DOHH2 (cell line): Measurements from ENCODE around the gene VWA2.

Experiments used
- H3F3A ChIP-seq: fragments of 200-600 bp; sonication (generic), shearing (Covaris generic); 2 replicates; pipeline ENCODE4 v1.6.0; 2016; ENCODE audit warnings: antibody characterized with exemption, mild to moderate bottlenecking; ENCODE audit not compliant: control insufficient read depth, insufficient read depth
- H3K27ac ChIP-seq: fragments of 200-600 bp; sonication (generic); 2 replicates; pipeline ENCODE4 v1.5.1; 2014; ENCODE audit warnings: low read depth, mild to moderate bottlenecking, low read length, moderate library complexity
- H3K27me3 ChIP-seq: fragments of 200-600 bp; sonication (generic); 2 replicates; pipeline ENCODE4 v1.6.1; 2014; ENCODE audit warnings: mild to moderate bottlenecking, low read length, mixed read lengths; ENCODE audit not compliant: control insufficient read depth
- H3K36me3 ChIP-seq: fragments of 200-600 bp; sonication (generic); 2 replicates; pipeline ENCODE4 v1.6.1; 2014; ENCODE audit warnings: mild to moderate bottlenecking, low read length, moderate library complexity, mixed read lengths; ENCODE audit not compliant: control insufficient read depth
- H3K4me1 ChIP-seq: fragments of 200-600 bp; sonication (generic); 2 replicates; pipeline ENCODE4 v1.6.1; 2014; ENCODE audit warnings: mild to moderate bottlenecking, low read length, mixed read lengths; ENCODE audit not compliant: control insufficient read depth
- H3K4me2 ChIP-seq: fragments of 200-600 bp; sonication (generic); 2 replicates; pipeline ENCODE4 v1.6.0; 2014; ENCODE audit warnings: mild to moderate bottlenecking, low read length, moderate library complexity
- H3K4me3 ChIP-seq: fragments of 200-600 bp; sonication (generic); 2 replicates; pipeline ENCODE4 v1.5.1; 2014; ENCODE audit warnings: mild to moderate bottlenecking, low read length, mixed read lengths
- H3K79me2 ChIP-seq: fragments of 200-600 bp; sonication (generic); 2 replicates; pipeline ENCODE4 v1.6.1; 2014; ENCODE audit warnings: mild to moderate bottlenecking, low read length, mixed read lengths; ENCODE audit not compliant: control insufficient read depth
- H3K9me2 ChIP-seq: fragments of 200-600 bp; sonication (generic); replicated peaks from 2 replicates; pipeline ENCODE4 v1.6.1; 2014; ENCODE audit warnings: mild to moderate bottlenecking, low read length, mixed read lengths; ENCODE audit not compliant: control insufficient read depth
- H3K9me3 ChIP-seq: fragments of 200-600 bp; sonication (generic); 2 replicates; pipeline ENCODE4 v1.6.1; 2014; ENCODE audit warnings: antibody characterized with exemption, low read length, mixed read lengths; ENCODE audit not compliant: control insufficient read depth, insufficient read depth
- H4K20me1 ChIP-seq: fragments of 200-600 bp; sonication (generic); 2 replicates; pipeline ENCODE4 v1.6.0; 2014; ENCODE audit warnings: low read depth, mild to moderate bottlenecking, antibody characterized with exemption, low read length, moderate library complexity; ENCODE audit not compliant: control insufficient read depth, insufficient read depth
- EZH2phosphoT487 ChIP-seq: fragments of 200-600 bp; sonication (generic); IDR thresholded peaks from 2 replicates; pipeline ENCODE4 v1.6.1; 2017; ENCODE audit warnings: borderline replicate concordance, mild to moderate bottlenecking, antibody characterized with exemption, low read length, moderate library complexity, mixed read lengths
- TF ChIP-seq, protein P1 (sequence below): fragments of 200-600 bp; sonication (generic); IDR thresholded peaks from one replicate; pipeline ENCODE4 v1.5.1; 2014; ENCODE audit warnings: antibody characterized with exemption, mild to moderate bottlenecking, low read depth, low read length; ENCODE audit not compliant: poor library complexity, severe bottlenecking

The VWA2 gene

DNA sequence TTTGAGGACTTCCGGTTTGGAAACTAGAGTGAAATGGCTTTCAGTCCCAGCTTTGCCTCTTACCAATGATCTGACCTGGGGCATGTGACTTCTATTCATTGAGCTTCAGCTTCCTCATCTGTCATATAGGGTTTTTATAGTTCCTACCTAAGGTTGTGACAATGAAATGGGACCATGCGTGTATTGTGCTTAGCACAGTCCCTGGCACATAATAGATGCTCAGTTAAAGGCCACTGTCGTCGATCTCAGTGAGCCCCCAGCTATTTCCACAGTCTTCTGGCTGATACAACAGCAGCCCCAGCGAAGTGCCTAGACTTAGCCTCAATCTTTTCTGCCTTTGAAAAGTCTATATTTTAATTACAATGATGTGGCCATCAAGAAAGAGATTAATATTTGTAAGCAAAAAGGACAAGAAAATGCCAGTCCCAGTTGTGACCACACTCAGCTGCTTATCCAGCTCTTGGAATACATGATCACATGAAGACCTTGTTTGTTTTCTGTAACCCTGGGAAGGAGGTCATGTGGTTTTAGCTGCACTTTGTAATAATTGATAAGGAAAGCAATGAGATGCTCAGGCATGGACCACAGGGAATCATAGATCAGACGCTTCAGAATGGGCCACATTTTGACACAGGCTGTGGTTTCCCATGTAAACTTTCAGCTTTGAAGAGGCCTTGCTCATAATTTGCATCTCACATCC is 44.6 kb downstream of the VWA2 start:
- H3K27me3 ChIP-seq: no peaks in the 10 kb centered on the region
- no peaks in the 10 kb centered on the region for H3K4me1 ChIP-seq
- H3K4me3 ChIP-seq: no peak overlapping the region
- no peaks in the 10 kb centered on the region for H3K79me2 ChIP-seq
- TF ChIP-seq, protein P1, sequence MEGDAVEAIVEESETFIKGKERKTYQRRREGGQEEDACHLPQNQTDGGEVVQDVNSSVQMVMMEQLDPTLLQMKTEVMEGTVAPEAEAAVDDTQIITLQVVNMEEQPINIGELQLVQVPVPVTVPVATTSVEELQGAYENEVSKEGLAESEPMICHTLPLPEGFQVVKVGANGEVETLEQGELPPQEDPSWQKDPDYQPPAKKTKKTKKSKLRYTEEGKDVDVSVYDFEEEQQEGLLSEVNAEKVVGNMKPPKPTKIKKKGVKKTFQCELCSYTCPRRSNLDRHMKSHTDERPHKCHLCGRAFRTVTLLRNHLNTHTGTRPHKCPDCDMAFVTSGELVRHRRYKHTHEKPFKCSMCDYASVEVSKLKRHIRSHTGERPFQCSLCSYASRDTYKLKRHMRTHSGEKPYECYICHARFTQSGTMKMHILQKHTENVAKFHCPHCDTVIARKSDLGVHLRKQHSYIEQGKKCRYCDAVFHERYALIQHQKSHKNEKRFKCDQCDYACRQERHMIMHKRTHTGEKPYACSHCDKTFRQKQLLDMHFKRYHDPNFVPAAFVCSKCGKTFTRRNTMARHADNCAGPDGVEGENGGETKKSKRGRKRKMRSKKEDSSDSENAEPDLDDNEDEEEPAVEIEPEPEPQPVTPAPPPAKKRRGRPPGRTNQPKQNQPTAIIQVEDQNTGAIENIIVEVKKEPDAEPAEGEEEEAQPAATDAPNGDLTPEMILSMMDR: no peak
- no peak for TF ChIP-seq EZH2phosphoT487
- H3F3A ChIP-seq: no peaks in the 10 kb centered on the region
- no peak overlapping the region for H3K4me2 ChIP-seq
- H3K9me3 ChIP-seq: no peaks in the 10 kb centered on the region
- H3K36me3 ChIP-seq: no peaks in the 10 kb centered on the region
- H4K20me1 ChIP-seq: no peaks in the 10 kb centered on the region
- H3K9me2 ChIP-seq: no peaks in the 10 kb centered on the region
- H3K27ac ChIP-seq: no peak overlapping the region

DNA sequence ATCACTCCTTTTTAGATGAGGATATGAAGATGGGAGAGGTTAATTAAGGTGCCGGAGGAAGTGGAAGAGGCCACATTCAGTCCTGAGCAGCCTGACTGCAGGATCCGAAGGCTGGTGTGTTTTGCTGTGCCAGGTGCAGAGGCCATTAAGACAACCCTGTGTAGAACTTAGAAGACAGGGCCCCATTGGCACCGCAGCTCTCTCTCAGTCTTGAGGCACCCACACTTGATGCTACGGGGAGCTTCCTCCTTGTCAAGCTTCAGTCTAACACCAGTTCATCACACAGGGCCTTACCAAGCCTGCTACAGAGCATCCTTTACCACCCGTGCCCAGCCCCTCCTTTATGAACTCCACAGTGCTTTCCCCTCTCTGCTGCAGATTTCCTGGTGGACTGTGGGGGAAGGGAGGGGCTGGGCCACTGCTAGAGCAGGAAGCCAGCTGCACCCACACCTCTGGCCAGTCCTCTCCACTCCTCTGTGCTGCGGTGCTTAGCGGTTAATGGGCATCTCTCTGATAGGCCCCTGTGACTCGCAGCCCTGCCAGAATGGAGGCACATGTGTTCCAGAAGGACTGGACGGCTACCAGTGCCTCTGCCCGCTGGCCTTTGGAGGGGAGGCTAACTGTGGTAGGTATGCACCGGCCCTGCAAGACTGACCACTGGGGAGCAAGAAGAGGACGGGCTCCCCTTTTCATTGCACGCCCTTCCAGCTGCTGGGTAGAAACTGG is 45.5 kb downstream of the VWA2 start:
- H3K27me3 ChIP-seq: no peaks in the 10 kb centered on the region
- no peaks in the 10 kb centered on the region for H3K36me3 ChIP-seq
- H3F3A ChIP-seq: no peaks in the 10 kb centered on the region
- H3K9me3 ChIP-seq: no peaks in the 10 kb centered on the region
- TF ChIP-seq EZH2phosphoT487: no peak
- TF ChIP-seq, protein P1: no peak
- H3K79me2 ChIP-seq: no peaks in the 10 kb centered on the region
- no peak overlapping the region for H3K27ac ChIP-seq
- no peaks in the 10 kb centered on the region for H3K4me1 ChIP-seq
- H4K20me1 ChIP-seq: no peaks in the 10 kb centered on the region
- H3K9me2 ChIP-seq: no peaks in the 10 kb centered on the region
- no peak overlapping the region for H3K4me2 ChIP-seq
- no peak overlapping the region for H3K4me3 ChIP-seq

DNA sequence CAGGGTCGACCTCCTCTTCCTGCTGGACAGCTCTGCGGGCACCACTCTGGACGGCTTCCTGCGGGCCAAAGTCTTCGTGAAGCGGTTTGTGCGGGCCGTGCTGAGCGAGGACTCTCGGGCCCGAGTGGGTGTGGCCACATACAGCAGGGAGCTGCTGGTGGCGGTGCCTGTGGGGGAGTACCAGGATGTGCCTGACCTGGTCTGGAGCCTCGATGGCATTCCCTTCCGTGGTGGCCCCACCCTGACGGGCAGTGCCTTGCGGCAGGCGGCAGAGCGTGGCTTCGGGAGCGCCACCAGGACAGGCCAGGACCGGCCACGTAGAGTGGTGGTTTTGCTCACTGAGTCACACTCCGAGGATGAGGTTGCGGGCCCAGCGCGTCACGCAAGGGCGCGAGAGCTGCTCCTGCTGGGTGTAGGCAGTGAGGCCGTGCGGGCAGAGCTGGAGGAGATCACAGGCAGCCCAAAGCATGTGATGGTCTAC is 46.9 kb downstream of the VWA2 start:
- H3K27me3 ChIP-seq: no peaks in the 10 kb centered on the region

More for the DNA sequence above, 46.9 kb downstream of the VWA2 start:
- Histone ChIP-seq H3K79me2 (no peaks in the 10 kb centered on the region), H3K9me3 (no peaks in the 10 kb centered on the region), H3F3A (no peaks in the 10 kb centered on the region), H3K4me1 (no peaks in the 10 kb centered on the region), H3K27ac (no peak overlapping the region), H3K4me2 (no peak overlapping the region), H3K9me2 (no peaks in the 10 kb centered on the region), H4K20me1 (no peaks in the 10 kb centered on the region), H3K36me3 (no peaks in the 10 kb centered on the region), H3K4me3 (no peak overlapping the region)
- TF ChIP-seq, protein P1: no peak
- TF ChIP-seq EZH2phosphoT487: no peak
